AG09319 (cell line): Measurements from ENCODE around the gene CHRM4.

Experiments used
- DNase-seq: peaks from one replicate; pipeline ENCODE4 v3.0.0-alpha.2; 2010; ENCODE audit warnings: low read depth; ENCODE audit errors: extremely low read depth
- CTCF ChIP-seq: IDR thresholded peaks from 2 replicates; pipeline ENCODE4 v1.5.1; 2011; ENCODE audit warnings: low read depth, mild to moderate bottlenecking, inconsistent platforms, low read length, moderate library complexity

Gene CHRM4

DNA sequence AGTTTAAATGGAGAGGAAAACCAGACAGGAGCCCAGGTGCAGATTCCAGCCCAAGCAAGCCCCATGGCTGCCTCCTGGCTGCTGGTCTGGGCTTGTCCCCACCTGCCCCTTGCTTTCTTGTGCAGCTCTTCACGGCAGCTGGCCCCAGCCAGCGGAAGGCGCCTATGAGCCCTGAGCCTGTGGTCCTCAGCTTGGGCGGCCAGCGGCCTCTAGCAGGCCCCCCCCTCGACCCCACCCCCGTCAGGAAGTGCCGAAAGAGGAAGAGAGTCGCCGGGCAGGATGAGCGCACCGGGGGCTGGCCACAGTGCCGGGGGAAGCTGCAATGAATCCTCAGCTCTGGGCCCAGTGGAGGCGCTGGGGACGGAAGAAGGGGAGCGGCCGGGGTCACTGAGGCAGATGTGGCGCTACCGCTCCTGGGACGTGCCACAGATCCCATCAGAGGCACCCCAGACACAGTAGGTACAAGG lies 46.4 kb downstream of the CHRM4 start:
- no peak for DNase-seq

GRCh38 chr11:46343520-46343919 lies 48.1 kb downstream of the CHRM4 start:
- DNase-seq, result no peak
- no peak for TF ChIP-seq CTCF

More for the DNA sequence above, 46.4 kb downstream of the CHRM4 start:
- no peak for TF ChIP-seq CTCF

GRCh38 chr11:46342239-46342638 lies 49.3 kb downstream of the CHRM4 start:
- TF ChIP-seq CTCF, result no peak
- DNase-seq, result no peak

- TF ChIP-seq CTCF, result no peak
- no peak for DNase-seq
Measured at GRCh38 chr11:46341454-46341853, 50.1 kb downstream of the CHRM4 start.

DNA sequence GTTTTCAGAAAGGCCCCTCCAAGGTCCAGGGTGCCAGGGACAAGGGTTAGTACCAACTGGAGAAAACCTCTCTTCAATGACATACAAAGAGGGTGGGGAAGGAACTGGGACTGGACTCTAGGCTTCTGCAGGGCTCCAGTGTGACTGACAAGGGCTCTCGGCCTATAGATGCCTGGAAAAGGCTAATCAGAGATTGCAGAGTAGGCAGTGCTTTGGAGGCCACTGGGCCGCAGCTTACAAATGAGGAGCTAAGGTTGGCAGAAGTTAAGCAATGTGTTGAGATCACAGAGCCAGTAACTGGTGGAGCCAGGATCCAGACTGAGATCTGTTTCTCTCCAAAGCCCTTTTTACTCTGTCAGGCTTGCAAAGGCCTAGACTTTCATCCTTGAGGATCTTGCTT lies 51.8 kb downstream of the CHRM4 start:
- TF ChIP-seq CTCF, result no peak
- DNase-seq, result no peak

DNA sequence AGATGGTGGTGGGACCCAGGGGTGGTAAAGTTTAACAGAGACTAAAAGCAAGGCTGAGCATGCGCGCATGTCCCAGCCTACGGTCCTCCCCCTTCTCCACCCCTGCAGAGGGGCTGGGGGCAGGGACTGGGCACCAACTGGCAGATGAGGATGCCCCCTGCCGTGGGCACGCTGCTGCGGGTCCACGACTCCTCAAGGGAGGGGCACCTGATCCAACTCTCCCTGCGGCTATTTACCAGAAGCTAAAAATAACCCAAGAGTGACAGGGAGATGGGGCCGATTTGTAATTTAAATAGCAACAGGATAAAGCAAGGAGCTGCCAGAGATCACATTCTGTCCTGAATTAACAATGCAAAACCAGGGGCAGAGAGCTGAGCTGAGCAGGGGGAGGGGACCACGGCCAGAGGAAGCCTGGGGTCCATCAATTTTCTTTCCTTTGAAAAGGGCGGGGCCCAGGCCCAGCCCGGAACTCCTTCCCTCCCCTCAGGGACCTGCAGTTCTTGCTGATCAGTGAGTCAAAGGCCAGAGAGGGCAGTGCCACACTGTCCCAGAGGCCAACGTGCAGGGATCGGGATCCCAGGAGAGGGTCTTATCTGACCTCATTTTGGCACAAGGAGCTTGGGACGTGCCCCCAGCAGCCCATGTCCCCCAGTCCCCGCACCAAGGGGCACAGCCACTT lies 52.4 kb downstream of the CHRM4 start:
- no peak; the same call in 1 of the 2 replicates for TF ChIP-seq CTCF
- no peak for DNase-seq

DNA sequence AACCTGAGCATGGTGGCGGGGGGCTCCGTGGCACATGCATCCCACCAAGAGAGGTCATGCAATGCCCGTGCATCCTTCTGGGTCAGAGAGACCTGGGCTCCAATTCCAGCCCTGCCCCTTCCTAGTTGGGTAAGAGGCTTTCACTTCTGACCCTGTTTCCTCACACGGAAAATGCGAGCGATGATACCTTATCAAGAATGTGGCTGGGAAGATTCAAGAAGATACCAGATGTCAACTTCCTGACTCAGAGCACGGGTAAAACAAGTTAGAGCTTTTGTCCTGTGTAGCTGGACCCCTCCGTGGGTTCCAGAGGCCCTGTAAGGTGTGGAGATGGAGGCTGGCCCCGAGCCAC lies 53.0 kb downstream of the CHRM4 start:
- TF ChIP-seq CTCF, result no peak
- DNase-seq, result no peak
